SK-MEL-5 (cell line): ENCODE data around the gene APC2. TPM values are rescaled to one million over a fixed set of nuclear protein-coding genes. Genes with fewer than 3 reads are reported as not detected.

ENCODE experiments used
- DNase-seq: peaks from one replicate; pipeline ENCODE4 v3.0.0-alpha.2; 2016; ENCODE audit warnings: low read depth, low spot score
- in situ Hi-C: cut with HindIII; loops from 2 replicates; pipeline ENCODE4 v1.10.0; 2016; ENCODE audit warnings: low sequenced_read_pairs, high pct_unique_total_duplicates, low pct_unique_long_range_greater_than_20kb
- polyA plus RNA-seq, 2 experiments: library from polyadenylated mRNA; depleted of rRNA; stranded (reverse); fragments of >200 nt; gene quantifications; 2 replicates each; pipeline ENCODE4 v1.2.3, GENCODE V29; 2015
- total RNA-seq: library from RNA; depleted of rRNA; stranded (reverse); fragments of >200 nt; shearing (Covaris generic); gene quantifications from 2 replicates; pipeline ENCODE4 v1.2.3, GENCODE V29; 2014; rRNA removed

APC2 gene, protein sequence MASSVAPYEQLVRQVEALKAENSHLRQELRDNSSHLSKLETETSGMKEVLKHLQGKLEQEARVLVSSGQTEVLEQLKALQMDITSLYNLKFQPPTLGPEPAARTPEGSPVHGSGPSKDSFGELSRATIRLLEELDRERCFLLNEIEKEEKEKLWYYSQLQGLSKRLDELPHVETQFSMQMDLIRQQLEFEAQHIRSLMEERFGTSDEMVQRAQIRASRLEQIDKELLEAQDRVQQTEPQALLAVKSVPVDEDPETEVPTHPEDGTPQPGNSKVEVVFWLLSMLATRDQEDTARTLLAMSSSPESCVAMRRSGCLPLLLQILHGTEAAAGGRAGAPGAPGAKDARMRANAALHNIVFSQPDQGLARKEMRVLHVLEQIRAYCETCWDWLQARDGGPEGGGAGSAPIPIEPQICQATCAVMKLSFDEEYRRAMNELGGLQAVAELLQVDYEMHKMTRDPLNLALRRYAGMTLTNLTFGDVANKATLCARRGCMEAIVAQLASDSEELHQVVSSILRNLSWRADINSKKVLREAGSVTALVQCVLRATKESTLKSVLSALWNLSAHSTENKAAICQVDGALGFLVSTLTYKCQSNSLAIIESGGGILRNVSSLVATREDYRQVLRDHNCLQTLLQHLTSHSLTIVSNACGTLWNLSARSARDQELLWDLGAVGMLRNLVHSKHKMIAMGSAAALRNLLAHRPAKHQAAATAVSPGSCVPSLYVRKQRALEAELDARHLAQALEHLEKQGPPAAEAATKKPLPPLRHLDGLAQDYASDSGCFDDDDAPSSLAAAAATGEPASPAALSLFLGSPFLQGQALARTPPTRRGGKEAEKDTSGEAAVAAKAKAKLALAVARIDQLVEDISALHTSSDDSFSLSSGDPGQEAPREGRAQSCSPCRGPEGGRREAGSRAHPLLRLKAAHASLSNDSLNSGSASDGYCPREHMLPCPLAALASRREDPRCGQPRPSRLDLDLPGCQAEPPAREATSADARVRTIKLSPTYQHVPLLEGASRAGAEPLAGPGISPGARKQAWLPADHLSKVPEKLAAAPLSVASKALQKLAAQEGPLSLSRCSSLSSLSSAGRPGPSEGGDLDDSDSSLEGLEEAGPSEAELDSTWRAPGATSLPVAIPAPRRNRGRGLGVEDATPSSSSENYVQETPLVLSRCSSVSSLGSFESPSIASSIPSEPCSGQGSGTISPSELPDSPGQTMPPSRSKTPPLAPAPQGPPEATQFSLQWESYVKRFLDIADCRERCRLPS (N-terminal part only)
- total RNA-seq: 1.8 and 2.0 TPM in 2 replicates
- polyA plus RNA-seq (2015; cell fraction: cytosol; rRNA removed): 3.5 and 4.2 TPM in 2 replicates
- 0.99 and 3.1 TPM in 2 replicates for polyA plus RNA-seq (2015; cell fraction: nucleus; rRNA removed)

DNA sequence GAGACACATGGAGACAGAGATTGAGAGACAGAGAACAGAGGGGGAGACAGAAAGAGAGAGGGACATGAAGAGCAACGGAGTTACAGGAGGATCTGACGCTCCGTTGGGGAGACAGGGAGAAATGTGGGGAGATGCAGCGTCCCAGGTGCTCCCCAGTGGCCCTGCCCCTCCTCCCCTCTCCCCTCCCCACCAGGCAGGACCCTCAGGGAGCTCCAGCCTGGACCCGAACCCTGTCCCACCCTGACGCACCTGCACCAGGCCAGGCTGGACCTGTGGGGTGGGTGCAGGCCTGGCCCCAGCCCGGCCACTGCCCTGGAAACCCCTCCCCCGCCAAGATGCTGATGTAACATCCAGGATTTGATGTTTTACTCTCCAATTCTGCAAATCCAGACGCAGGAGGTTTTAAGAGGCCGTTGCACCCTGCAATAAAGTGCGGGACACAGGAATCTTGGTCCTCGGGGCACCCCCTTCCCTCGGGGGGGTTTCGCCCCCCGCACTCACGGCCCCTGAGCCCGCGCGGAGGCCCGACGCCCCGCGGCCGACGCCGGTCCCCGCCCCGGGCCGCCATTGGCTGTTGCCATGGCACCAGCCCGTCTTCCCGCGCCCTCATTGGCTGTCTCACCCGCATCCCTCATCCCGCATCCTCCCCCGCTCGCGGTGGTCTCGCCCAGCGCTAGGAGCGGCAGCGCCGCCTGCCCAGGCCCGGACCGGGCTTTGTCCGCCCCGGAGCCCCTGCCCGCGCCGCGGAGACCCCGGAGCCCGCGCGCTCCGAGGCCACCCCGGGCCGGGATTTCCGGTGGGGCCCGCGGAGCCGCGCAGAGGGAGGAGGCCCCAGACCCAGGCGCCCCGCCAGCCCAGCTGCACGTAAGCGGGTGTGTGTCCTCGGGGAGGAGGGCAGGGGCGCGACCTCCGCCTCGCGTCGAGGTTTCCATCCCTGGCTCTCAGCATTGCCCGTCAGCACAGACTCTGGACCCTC, at the start of gene APC2:
Gene APC2 (plus strand): TSS at position 655 of the 976 bp plus-strand sequence. CDS start 2,881 bp downstream, outside the sequence.
- peak; percentile 55 for DNase-seq
- in situ Hi-C loops: no loop called here

DNA sequence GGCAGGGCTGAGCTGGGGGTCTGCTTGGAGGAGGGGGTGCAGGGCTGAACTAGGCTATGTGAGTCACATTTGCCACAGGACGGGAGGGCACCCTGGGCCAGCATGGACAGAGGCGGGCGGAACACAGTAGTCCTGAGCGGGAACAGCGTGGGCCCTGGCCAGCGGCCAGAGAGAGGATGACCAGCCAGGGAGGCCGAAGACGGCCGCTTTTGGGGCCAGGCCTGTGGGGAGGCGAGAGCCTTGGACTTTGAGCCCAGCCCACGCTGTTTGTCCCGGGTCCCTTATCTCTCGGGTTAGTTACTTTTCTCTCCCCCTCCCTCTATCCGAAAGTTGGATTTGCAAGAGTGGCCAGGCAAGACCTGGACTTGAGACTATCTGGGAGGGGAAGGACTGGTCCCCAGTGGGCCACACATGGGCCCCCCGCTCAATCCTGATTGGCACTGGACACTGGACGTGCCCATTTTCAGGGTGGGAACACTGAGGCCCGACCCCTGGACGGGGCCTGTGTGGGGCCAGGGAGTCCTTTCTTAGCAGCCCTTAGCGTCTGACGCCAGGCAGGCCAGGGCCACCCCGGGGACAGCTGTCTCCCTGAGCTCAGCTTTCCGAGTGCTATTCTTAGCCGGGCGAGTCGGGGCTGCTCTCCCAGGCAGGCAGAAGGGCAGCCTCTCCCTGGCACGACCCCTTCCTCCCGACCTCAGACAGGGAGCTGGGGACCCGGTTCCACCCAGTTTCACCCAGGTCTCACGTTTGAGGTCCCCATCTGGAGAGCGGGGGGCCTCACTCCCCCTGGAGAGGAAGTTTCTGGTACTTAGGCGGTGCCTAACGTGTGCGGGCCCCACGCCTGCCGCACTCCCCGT, 49.4 kb upstream of the APC2 start:
- in situ Hi-C loops: no loop called here
- no peak for DNase-seq

DNA sequence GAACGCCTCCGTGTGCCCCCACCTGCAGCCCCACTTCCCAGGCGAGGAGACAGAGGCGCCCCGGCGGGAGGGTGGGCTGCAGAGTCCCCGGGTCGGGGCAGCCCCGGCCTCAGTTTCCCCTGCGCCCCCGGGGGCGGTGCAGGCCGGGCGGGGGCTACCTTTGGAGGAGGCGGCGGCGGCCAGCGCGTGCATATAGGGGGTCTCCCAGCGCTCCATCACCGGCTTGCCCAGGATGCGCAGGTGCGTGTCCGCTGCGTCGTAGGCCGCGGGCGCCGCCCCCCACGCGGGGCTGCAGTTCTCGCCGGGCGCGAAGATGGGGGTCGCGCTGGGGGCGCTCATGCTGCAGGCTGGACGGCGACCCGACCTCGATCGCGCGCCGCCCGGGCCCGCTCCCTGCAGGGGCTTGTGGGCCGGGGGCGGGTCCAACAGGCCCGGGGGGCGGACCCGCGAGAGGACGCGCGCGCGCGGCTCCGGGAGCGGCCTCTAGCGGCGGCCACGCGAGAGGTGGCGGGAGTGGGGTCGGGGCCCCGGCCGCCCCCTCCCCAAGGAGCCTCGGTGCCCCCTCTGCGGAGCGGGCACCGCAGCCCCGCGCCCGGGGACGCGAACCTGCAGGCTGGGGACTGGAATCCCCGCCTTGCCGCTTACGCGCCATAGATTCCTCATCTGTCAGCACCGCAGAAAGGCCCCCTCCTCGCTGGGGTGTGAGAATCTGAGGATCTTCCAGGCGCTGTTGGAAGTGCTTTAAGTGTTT, 48.6 kb upstream of the APC2 start, which contains the start of gene GAMT:
Gene GAMT (minus strand): TSS at position 405 of the 751 bp plus-strand sequence. CDS start 66 bp downstream, at position 339.
- DNase-seq: peak; percentile 34
- in situ Hi-C loops: no loop called here

DNA sequence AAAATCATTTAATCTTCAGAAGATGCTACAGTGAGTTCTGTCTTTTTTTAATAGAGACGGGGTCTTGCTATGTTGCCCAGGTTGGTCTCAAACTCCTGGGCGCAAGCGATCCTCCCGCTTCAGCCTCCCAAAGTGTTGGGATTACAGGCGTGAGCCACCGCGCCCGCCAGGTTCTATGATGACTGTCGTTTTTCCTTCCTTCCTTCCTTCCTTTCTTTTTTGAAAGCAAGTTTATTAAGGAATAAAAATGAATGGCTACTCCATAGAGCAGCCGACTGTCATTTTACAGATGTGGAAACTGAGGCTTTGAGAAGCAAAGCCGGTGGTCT, 48.1 kb upstream of the APC2 start:
- DNase-seq: no peak
- in situ Hi-C loops: no loop called here

DNA sequence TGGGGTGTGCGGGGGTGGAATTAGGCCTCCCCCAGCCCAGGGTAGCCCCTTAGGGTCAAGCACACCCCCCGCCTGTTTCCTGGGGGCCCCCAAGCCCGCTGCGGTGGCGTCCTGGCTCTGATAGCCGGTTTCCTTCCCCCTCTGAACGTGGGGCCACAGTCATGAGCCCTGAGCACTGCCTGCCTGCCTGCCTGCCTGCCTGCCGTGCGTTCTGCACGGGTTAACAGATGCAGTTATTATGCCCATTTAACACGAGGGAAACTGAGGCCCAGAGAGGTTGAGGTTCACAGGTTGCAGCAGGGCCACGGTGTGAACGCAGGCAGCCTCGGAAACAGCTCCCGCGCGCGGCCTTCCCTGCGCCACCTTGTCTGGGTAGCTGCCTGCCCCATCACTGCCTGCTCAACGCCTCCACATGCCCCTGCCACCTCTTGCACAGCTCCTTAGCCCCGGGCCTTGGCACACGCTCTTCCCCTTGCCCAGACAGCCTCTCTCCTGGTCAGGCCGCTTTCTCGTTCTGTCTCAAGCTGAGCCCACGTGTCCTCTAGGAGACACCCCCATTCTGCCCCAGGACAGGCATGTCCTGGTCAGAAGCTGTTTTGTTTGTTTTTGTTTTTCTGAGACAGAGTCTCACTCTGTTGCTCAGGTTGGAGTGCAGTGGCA, 47.4 kb upstream of the APC2 start:
- peak; percentile 22 for DNase-seq
- in situ Hi-C loops: no loop called here

DNA sequence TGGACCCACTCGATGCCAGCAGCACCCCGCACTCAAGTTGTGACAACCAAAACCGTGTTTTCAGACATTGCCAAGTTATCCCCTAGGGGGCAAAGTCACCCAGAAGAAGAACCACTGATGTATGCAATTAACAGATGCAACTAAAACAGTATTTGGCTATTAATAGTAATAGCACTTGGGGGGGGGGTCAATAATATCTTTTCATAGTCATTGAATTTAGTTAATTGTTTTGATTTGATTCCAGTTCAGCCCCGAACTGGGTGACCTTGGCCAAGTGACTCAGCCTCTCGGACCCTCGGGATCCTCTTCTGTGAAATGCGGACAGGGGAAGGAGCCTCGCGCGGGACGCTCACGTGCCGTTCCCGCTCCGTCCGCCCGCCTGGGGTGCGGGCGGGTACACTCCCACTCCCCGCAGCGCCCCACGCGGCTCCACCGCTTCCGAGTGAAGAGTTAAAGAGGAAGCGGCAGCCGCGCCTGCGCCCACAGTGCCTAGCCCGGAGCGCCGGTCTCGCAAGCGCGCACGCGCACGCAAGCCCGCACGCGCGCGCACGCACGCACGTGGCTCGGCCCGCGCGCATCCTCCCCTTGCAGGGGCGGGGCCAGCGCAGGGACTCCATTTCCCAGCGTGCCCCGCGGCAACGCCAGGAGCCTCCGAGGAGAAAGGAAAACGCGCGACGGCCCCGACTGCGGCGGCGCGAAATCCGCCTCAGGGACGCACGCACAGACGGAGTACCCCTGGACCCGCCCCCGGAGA, 43.0 kb upstream of the APC2 start:
- DNase-seq: peak; percentile 96

DNA sequence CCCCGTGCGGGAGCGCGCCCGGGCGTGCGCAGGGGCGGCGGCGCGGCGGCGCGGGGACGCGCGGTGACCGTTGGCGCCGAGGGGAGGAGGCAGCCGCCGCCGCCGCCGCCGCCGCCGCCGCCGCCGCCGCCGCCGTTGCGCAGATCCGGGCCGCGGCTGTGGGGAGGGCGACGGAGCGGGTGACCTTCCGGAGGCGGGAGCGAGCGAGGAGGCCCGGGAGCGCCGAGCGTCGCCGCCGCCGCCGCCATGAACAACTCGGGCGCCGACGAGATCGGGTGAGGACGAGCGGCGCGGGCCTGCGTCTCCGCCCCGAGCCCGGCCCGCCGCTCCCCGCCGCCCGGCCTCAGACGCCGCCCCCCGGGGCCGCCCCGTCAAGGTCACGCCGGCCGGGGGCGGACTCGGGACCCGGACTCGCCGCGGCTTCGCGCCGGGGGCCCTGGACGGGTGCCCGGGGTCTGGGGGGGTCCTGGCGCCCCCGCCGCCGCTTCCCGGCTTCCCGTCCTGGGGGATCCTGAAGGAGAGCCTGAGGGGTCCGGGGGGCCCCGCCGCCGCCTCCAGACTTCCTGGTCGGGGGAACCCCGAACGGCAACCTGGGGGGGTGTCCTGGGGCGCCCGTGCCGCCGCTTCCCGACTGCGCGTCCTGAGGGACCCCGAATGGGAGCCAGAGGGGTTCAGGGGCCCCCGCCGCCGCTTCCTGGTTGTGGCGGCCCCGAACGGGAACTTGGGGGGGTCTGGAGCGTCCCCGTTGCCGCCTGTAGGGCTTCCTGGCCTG, 42.2 kb upstream of the APC2 start, which contains the start of gene DAZAP1:
Gene DAZAP1 (plus strand): TSS at position 59 of the 772 bp plus-strand sequence. CDS start 188 bp downstream, at position 247.
- in situ Hi-C loops: no loop called here
- DNase-seq: no peak

More for the DNA sequence above, 43.0 kb upstream of the APC2 start:
- in situ Hi-C loops: no loop called here

DNA sequence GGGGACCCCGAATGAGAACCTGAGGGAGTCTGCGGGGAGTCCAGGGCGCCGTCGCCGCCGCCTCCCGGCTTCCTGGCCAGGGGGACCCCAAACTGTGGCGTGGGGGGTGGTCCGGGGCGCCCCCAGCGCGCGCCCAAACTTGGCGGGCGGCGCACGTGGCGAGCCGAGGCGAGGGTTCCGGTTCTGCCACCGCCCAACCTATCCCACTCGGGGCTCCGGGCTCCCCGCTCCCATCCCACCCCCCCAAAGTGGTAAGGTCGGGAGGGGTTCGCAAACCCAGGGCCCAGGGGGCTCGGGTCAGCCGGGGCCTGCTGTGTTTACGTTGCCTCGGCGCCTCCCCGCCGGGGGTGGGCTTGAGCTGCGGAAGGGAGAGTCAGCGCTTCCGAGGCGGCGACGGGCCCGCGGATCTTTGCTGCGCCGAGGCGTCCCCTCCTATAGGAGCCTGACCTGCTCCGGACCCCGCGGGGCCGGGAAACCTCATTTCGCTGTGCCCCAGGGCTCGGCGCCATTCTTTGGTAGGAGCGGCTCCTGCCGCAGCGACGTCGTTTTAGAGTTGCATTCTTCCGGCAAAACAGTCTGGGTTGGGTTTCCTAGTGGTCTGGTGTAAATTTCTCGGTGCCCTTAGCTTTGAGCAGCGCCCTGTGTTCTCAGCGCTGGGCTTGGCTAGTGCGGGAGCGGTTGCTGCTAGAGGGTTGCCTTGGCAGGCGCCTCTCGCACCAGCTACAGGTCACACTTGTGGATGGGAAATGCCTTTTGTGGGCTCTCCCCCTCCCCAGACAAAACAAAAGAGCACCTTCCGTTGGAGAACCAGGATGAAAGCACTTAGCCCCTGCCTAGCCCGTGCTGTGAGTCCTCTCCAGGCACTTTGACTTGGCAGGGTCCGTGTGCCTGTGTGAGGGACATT, 41.4 kb upstream of the APC2 start:
- in situ Hi-C loops: no loop called here
- no peak for DNase-seq

DNA sequence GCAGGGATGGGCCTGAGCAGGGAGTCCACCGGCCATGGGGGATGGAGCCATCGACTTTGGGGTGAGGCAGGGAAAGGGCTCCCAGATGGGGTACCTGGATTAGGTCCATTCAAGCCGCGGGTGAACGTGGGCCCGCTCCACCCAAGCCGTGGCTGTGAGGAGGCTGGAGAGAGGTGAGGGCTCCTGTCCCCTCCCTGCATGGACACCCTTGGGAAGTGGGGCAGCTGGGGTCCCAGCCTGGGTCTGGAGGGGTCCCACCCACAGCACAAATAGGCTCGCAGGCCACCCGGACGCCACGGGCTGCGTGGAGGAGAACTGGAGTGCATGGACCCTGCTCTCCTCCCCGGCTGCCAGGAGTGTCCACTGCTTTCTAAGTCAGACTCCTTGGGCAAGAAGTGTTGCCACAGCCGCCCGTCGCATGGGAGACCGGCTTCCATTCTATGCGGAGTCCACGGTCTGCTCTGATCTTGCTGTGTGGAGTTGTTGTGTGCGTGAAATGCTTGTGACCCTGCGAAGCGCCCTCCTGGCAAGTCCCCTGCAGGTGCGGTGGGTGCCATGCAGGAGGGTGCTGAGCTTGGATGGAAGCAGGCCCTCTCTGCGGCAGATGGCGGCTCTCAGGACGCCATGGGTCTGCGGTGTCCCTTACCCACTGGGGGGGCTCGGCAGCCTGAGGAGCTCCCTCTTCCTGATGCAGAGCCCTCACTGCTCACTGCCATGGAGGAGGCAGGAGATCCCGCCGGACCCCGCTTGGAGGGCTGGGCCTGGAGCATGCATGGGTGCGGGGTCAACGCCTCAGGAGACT, 40.5 kb upstream of the APC2 start:
- in situ Hi-C loops: no loop called here
- DNase-seq: no peak

DNA sequence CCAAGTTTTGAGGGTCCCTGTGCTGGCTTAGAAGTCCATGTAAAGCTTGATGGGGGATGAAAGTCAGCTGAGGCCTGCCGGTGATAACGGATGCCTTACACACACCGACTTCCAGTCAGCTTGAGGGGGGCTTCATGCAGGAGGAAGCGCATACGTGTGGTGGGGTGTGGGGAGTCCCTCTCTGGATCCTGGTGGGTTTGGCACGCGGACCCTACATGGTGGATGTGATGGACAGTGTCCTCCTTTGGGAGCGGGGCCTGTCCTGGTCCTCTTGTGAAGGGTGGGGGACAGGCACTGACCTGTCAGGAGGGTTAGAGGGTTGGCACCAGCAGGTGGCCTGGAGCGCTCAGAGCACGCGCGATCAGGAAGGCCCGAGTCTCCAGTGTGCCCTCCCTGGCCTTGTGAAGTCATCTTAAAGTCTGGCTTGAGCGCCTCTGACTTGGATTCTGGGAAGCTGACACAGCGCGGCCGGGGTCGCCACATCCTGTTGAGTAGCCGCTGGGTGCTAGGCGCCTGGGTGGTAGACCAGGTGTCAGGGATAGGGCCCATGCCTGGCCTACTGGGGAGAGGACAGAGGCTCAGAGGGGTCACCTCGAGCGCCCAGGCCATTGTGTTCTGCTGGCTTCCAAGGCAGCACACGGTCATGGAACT, 39.7 kb upstream of the APC2 start:
- in situ Hi-C loops: no loop called here
- DNase-seq: no peak

DNA sequence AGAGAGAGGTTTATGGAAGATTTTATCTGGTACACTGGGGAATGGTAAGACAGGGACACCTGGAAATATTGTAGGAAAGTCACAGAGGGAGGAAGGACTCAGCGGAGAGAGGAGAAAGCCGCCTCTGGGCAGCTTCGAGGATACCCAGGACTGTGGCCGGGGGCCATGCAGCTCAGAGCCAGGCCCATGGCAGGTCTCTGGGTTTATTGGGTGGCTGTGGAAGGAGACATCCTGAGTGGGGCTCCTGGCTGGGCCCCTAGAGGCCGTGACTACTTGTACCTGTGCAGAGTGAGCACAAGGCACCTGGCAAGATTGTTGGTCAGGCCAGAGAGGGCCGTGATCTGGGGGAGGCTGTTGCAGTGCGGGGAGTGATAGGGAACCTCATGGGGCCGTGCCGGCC, 39.1 kb upstream of the APC2 start:
- DNase-seq: no peak
- in situ Hi-C loops: no loop called here
